HepG2 (cell line): ENCODE data around the gene PFKP. TPM values are rescaled to one million over a fixed set of nuclear protein-coding genes. Genes with fewer than 3 reads are reported as not detected.

Experiments
- ATAC-seq: fragments of 200-7000 bp; cut with Tn5 transposase; 3 replicates; pipeline ENCODE4 v1.9.1; 2020; ENCODE audit warnings: mild to moderate bottlenecking, moderate library complexity
- BruUV-seq: library from RNA; stranded (reverse); fragments of 400-500 nt; replicated peaks from 2 replicates; lab custom pipeline; 2021; lab: Mats Ljungman, UMichigan
- CTCF ChIA-PET: fragments of 300-600 bp; formaldehyde crosslinking; extraction: SDS; loops from one replicate; lab custom pipeline; 2021; ENCODE audit warnings: low total read pairs, inconsistent platforms, low intra/inter-chr PET ratio; lab: Yijun Ruan, JAX
- POLR2A ChIA-PET: fragments of 350-600 bp; sonication (Branson Sonifier 250); formaldehyde crosslinking; loops from one replicate; lab custom pipeline; 2020; ENCODE audit warnings: antibody characterized with exemption, inconsistent platforms; lab: Yijun Ruan, JAX
- DNase-seq: peaks from one replicate; pipeline ENCODE4 v3.0.0-alpha.2; 2015; ENCODE audit warnings: low spot score
- FAIRE-seq: peaks from 3 replicates; lab custom pipeline; 2011; peaks lifted over from hg19 to GRCh38; lab: Jason Lieb, UNC
- H2AFZ ChIP-seq: one replicate; pipeline ENCODE4 v1.6.1; 2011; ENCODE audit warnings: low read length, inconsistent platforms
- H3K27ac ChIP-seq: fragments of 300-600 bp; 3 replicates; pipeline ENCODE4 v1.8.0; 2011; ENCODE audit warnings: mixed run types, mild to moderate bottlenecking, mixed read lengths, low read length, inconsistent platforms; ENCODE audit not compliant: insufficient read depth; ENCODE audit errors: extremely low read length
- H3K27me3 ChIP-seq, 2 experiments: fragments of 200-600 bp in 1 of 2; 2 replicates in 1 of 2; 3 replicates in 1 of 2; pipeline versions ENCODE4 v1.6.0 to v1.8.0; 2011; ENCODE audit warnings: low read length in 2 of 2, mild to moderate bottlenecking in 2 of 2, moderate library complexity in 2 of 2, inconsistent platforms in 1 of 2; ENCODE audit not compliant: insufficient read depth in 2 of 2, control insufficient read depth in 1 of 2
- H3K36me3 ChIP-seq, 2 experiments: fragments of 200-600 bp in 1 of 2; replicated peaks in 1 of 2; 2 replicates in 1 of 2; 3 replicates in 1 of 2; pipeline versions ENCODE4 v1.5.1 to v1.8.0; 2011; ENCODE audit warnings: low read length in 2 of 2, inconsistent platforms in 1 of 2; ENCODE audit not compliant: insufficient read depth in 2 of 2, control insufficient read depth in 1 of 2
- H3K4me1 ChIP-seq: 2 replicates; pipeline ENCODE4 v1.5.1; 2012; ENCODE audit warnings: low read length, inconsistent platforms; ENCODE audit not compliant: insufficient read depth
- H3K4me2 ChIP-seq: 2 replicates; pipeline ENCODE4 v1.6.0; 2011; ENCODE audit warnings: low read depth, low read length, inconsistent platforms
- H3K4me3 ChIP-seq, 3 experiments: fragments of 200-600 bp in 1 of 3; sonication (generic), shearing (Covaris generic) in 1 of 3; replicated peaks in 1 of 3; 2 replicates each; pipeline ENCODE4 v1.5.1; 2011 to 2016; ENCODE audit warnings: low read length in 3 of 3, inconsistent platforms in 2 of 3, low read depth in 2 of 3, mild to moderate bottlenecking in 2 of 3, control low read depth in 1 of 3, mixed read lengths in 1 of 3; ENCODE audit not compliant: insufficient read depth in 1 of 3
- H3K79me2 ChIP-seq: one replicate; pipeline ENCODE4 v1.6.1; 2011; ENCODE audit warnings: low read length, inconsistent platforms; ENCODE audit not compliant: insufficient read depth
- H3K9ac ChIP-seq: 2 replicates; pipeline ENCODE4 v1.6.0; 2011; ENCODE audit warnings: mild to moderate bottlenecking, low read depth, low read length, inconsistent platforms; ENCODE audit not compliant: insufficient read depth
- H3K9me3 ChIP-seq: 2 replicates; pipeline ENCODE4 v1.5.1; 2012; ENCODE audit warnings: mild to moderate bottlenecking, low read length
- H4K20me1 ChIP-seq: 2 replicates; pipeline ENCODE4 v1.6.0; 2011; ENCODE audit warnings: inconsistent platforms, mild to moderate bottlenecking, low read length, moderate library complexity; ENCODE audit not compliant: insufficient read depth
- BRCA1 ChIP-seq: sonication (generic); formaldehyde crosslinking; IDR thresholded peaks from 2 replicates; pipeline ENCODE4 v1.4.0; 2020; ENCODE audit warnings: missing genetic modification reagents
- HNRNPH1 ChIP-seq: fragments of 200-400 bp; formaldehyde crosslinking; optimal IDR thresholded peaks from 2 replicates; pipeline ENCODE3; 2017; ENCODE audit warnings: mild to moderate bottlenecking, low read depth, low read length
- NCOR1 ChIP-seq: fragments of 200-600 bp; sonication (generic); IDR thresholded peaks from 2 replicates; pipeline ENCODE4 v1.7.0; 2017; ENCODE audit warnings: antibody characterized with exemption, low read length, borderline replicate concordance
- PHF21A ChIP-seq: sonication (generic); formaldehyde crosslinking; IDR thresholded peaks from 2 replicates; pipeline ENCODE4 v1.5.0; 2020; ENCODE audit warnings: mild to moderate bottlenecking, missing genetic modification reagents
- RBM39 ChIP-seq: fragments of 200-400 bp; formaldehyde crosslinking; IDR thresholded peaks from one replicate; pipeline ENCODE4 v1.6.1; 2018; ENCODE audit warnings: antibody characterized with exemption, mild to moderate bottlenecking, low read depth, low read length; ENCODE audit not compliant: poor library complexity, severe bottlenecking
- SIN3B ChIP-seq: fragments of 150-350 bp; IDR thresholded peaks from 2 replicates; pipeline ENCODE4 v1.6.1; 2014; ENCODE audit warnings: low read length
- SP5 ChIP-seq: IDR thresholded peaks from 2 replicates; pipeline ENCODE4 v1.6.1; 2016; ENCODE audit warnings: low read depth, borderline replicate concordance
- SUZ12 ChIP-seq: fragments of 150-350 bp; IDR thresholded peaks from 2 replicates; pipeline ENCODE4 v1.6.1; 2014; ENCODE audit warnings: low read depth, low read length
- ZBTB1 ChIP-seq: sonication (generic); formaldehyde crosslinking; IDR thresholded peaks from 2 replicates; pipeline ENCODE4 v1.4.0; 2020; ENCODE audit warnings: missing genetic modification reagents, borderline replicate concordance
- ZNF138 ChIP-seq: sonication (generic); formaldehyde crosslinking; IDR thresholded peaks from 2 replicates; pipeline ENCODE4 v1.5.0; 2020; ENCODE audit warnings: mild to moderate bottlenecking, low read depth, missing genetic modification reagents
- WGBS: methylation state at CpG from one replicate; pipeline ENCODE4 v1.1.6; 2017; ENCODE audit warnings: low lambda C conversion rate; 5-methylcytosine and 5-hydroxymethylcytosine counted together
- in situ Hi-C: cut with HindIII; loops from 2 replicates; pipeline ENCODE4 v1.10.0; 2017; ENCODE audit warnings: low pct_unique_long_range_greater_than_20kb; ENCODE audit not compliant: extremely low pct_ligation_motif_present
- intact Hi-C: fragments of 100-400 bp; cut with micrococcal nuclease; formaldehyde crosslinking; loops from one replicate; pipeline ENCODE4 v1.10.0; 2022; ENCODE audit not compliant: unreplicated experiment
- polyA plus RNA-seq, 8 experiments: library from polyadenylated mRNA; depleted of rRNA in 3 of 8; stranded (reverse) in 7 of 8; unstranded in 1 of 8; fragments of >200 nt; fragmentation: Illumina TruSeq in 4 of 8; extraction: Trizol in 4 of 8; gene quantifications; 2 replicates each; pipeline versions ENCODE4 v1.2.1 to v1.2.3, GENCODE V29; 2011 to 2016; ENCODE audit warnings: low read depth in 4 of 8, missing spikeins in 1 of 8, mixed read lengths in 1 of 8; ENCODE audit not compliant: insufficient read depth in 1 of 8
- total RNA-seq, 5 experiments: library from RNA; depleted of rRNA; stranded (reverse); fragments of >200 nt; fragmentation: Illumina TruSeq; extraction: Trizol; gene quantifications; 2 replicates each; pipeline ENCODE4 v1.2.3, GENCODE V29; 2016; ENCODE audit warnings: low read depth in 1 of 5
- TF ChIP-seq, protein P1 (sequence below): IDR thresholded peaks from 2 replicates; pipeline ENCODE4 v1.6.1; 2012; ENCODE audit warnings: low read depth, low read length, improper control_type of control experiment
- TF ChIP-seq, protein P2 (sequence below): sonication (generic); formaldehyde crosslinking; IDR thresholded peaks from 2 replicates; pipeline ENCODE4 v1.4.0; 2020; ENCODE audit warnings: missing genetic modification reagents
- TF ChIP-seq, protein P3 (sequence below): IDR thresholded peaks from 2 replicates; pipeline ENCODE4 v1.6.1; 2016; ENCODE audit warnings: mild to moderate bottlenecking
- TF ChIP-seq, protein P4 (sequence below): sonication (generic); formaldehyde crosslinking; conservative IDR thresholded peaks from 2 replicates; pipeline ENCODE4 v1.8.0; 2022; ENCODE audit warnings: mild to moderate bottlenecking, moderate library complexity, missing genetic modification reagents

PFKP gene
- total and polyA plus RNA-seq, 2 of the 13 experiments (the other 11 are each of a cell fraction or from before 2014, with no cell fraction given): 0.80 to 2.4 TPM

DNA sequence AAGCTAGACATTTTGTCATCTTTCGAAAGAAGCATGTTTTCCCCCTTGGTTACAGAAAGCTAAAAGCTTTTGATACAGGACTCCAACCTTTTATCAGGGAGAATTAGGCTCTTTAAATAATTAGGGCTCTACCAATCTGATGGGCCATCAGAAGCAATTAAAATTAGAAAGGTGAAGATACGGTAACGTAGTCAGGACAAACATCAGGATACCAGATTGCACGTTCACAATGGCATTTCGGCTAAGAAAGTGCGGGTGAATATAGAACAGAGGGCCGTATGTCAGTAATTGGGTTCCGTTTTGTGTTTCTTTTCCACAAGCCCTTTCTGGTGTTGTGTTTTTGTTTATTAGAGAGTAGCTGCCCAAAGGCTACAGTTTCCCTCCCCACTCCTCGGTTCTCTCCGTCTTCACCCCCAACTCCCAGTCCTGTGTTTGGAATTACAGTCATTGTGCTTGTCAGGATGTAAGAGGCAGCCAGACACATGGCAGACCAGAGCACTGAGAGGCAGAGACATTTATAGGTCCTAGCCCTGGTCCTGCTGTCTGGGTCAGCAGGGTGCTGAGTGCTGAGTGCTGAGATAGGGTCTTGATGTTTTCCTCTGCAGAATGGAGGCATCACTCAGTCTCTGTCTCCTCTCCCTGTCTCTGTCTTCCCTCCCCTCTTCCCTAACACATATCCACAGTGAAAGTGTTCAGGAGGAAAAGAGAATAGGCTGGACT is 5.5 kb downstream of the PFKP start (continued):
- TF ChIP-seq, protein P1, sequence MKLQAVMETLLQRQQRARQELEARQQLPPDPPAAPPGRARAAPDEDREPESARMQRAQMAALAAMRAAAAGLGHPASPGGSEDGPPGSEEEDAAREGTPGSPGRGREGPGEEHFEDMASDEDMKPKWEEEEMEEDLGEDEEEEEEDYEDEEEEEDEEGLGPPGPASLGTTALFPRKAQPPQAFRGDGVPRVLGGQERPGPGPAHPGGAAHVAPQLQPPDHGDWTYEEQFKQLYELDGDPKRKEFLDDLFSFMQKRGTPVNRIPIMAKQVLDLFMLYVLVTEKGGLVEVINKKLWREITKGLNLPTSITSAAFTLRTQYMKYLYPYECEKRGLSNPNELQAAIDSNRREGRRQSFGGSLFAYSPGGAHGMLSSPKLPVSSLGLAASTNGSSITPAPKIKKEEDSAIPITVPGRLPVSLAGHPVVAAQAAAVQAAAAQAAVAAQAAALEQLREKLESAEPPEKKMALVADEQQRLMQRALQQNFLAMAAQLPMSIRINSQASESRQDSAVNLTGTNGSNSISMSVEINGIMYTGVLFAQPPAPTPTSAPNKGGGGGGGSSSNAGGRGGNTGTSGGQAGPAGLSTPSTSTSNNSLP: no peak
- TF ChIP-seq SUZ12: no peak
- no peak for TF ChIP-seq ZNF138 (CRISPR knock-in tag)
- no peak for TF ChIP-seq RBM39
- no peak for TF ChIP-seq NCOR1
- no peak for TF ChIP-seq SP5 (CRISPR knock-in tag)
- TF ChIP-seq, all 625 proteins: peak for 0

DNA sequence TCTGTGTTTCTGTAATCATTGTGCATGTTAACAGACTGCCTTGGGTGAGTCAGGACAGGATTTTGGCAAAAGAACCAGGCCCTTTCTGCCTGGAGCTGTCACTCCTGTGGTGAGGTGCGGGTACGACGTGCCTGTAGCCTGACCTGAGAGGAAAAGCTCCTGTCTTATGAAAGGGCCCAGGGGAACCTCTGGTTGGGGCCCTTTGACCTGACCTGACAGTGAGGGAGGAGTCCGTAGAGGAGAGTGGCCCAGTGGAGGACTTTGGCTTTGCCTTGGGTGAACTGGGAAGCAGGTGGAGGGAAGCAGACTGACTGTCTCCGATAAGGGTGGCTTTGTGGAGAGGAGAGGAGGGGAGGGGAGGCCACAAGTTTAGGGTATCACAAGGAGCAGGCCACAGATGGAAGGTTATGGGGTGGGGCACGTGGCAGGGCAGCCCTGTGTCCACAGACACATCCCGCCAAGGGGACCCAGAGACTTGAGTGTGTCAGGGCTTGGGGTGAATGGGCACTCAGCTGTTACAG is 6.9 kb downstream of the PFKP start:
- no peak overlapping the region; a peak in 1 of 6 replicates for H3K4me3 ChIP-seq
- no peaks in the 10 kb centered on the region for H3K9me3 ChIP-seq
- peaks cover 12% of the 10 kb centered on the region for H3K4me1 ChIP-seq
- H4K20me1 ChIP-seq: no peaks in the 10 kb centered on the region
- BruUV-seq: no TSS peak
- H3K27me3 ChIP-seq: no peaks in the 10 kb centered on the region
- DNase-seq (peak; percentile 41), FAIRE-seq (peak; percentile 34), ATAC-seq (peak; percentile 93)
- peak overlapping the region; percentile 16; the same call in 1 of the 2 replicates for H3K4me2 ChIP-seq
- H3K9ac ChIP-seq: no peak overlapping the region
- no peaks in the 10 kb centered on the region for H3K36me3 ChIP-seq
- in situ Hi-C loops (no loop called here), intact Hi-C loops (no loop called here)
- POLR2A ChIA-PET: no interaction called here
- no peak overlapping the region for H3K27ac ChIP-seq
- CTCF ChIA-PET: no interaction called here
- no peaks in the 10 kb centered on the region for H3K79me2 ChIP-seq
- 10% methylated on average over 7 of the region's 7 CpGs for WGBS
- no peak overlapping the region for H2AFZ ChIP-seq
- TF ChIP-seq PHF21A (CRISPR knock-in tag): no peak
- no peak for TF ChIP-seq ZBTB1 (CRISPR knock-in tag)
- TF ChIP-seq BRCA1 (CRISPR knock-in tag): no peak
- TF ChIP-seq SIN3B: no peak
- TF ChIP-seq, protein P2, sequence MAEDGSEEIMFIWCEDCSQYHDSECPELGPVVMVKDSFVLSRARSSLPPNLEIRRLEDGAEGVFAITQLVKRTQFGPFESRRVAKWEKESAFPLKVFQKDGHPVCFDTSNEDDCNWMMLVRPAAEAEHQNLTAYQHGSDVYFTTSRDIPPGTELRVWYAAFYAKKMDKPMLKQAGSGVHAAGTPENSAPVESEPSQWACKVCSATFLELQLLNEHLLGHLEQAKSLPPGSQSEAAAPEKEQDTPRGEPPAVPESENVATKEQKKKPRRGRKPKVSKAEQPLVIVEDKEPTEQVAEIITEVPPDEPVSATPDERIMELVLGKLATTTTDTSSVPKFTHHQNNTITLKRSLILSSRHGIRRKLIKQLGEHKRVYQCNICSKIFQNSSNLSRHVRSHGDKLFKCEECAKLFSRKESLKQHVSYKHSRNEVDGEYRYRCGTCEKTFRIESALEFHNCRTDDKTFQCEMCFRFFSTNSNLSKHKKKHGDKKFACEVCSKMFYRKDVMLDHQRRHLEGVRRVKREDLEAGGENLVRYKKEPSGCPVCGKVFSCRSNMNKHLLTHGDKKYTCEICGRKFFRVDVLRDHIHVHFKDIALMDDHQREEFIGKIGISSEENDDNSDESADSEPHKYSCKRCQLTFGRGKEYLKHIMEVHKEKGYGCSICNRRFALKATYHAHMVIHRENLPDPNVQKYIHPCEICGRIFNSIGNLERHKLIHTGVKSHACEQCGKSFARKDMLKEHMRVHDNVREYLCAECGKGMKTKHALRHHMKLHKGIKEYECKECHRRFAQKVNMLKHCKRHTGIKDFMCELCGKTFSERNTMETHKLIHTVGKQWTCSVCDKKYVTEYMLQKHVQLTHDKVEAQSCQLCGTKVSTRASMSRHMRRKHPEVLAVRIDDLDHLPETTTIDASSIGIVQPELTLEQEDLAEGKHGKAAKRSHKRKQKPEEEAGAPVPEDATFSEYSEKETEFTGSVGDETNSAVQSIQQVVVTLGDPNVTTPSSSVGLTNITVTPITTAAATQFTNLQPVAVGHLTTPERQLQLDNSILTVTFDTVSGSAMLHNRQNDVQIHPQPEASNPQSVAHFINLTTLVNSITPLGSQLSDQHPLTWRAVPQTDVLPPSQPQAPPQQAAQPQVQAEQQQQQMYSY: no peak
- no peak for TF ChIP-seq HNRNPH1
- TF ChIP-seq, protein P3, sequence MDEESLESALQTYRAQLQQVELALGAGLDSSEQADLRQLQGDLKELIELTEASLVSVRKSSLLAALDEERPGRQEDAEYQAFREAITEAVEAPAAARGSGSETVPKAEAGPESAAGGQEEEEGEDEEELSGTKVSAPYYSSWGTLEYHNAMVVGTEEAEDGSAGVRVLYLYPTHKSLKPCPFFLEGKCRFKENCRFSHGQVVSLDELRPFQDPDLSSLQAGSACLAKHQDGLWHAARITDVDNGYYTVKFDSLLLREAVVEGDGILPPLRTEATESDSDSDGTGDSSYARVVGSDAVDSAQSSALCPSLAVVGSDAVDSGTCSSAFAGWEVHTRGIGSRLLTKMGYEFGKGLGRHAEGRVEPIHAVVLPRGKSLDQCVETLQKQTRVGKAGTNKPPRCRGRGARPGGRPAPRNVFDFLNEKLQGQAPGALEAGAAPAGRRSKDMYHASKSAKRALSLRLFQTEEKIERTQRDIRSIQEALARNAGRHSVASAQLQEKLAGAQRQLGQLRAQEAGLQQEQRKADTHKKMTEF: no peak
- TF ChIP-seq, protein P4, sequence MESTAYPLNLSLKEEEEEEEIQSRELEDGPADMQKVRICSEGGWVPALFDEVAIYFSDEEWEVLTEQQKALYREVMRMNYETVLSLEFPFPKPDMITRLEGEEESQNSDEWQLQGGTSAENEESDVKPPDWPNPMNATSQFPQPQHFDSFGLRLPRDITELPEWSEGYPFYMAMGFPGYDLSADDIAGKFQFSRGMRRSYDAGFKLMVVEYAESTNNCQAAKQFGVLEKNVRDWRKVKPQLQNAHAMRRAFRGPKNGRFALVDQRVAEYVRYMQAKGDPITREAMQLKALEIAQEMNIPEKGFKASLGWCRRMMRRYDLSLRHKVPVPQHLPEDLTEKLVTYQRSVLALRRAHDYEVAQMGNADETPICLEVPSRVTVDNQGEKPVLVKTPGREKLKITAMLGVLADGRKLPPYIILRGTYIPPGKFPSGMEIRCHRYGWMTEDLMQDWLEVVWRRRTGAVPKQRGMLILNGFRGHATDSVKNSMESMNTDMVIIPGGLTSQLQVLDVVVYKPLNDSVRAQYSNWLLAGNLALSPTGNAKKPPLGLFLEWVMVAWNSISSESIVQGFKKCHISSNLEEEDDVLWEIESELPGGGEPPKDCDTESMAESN (CRISPR knock-in tag): no peak
